ENCODE measurements around the gene ATG16L2.

DNA sequence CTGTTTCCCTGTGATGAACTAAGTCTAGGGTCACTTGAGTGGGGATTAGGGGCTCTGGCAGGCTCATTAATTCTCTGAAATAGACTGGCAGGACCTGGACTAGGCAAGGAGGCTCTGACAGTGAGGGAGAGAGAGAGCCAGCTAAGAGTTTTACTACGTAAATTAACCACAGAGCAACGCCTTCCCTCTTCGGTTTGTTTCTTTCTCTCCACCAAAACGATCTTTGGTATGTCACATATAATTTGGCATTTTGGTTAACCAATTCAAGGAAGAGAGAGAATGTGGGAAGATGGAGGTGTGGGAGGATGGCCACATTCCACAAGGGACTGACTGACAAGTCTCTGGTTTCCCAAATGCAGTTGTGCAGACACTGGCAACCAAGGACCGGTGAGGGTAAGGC lies 27.9 kb downstream of the ATG16L2 start:
- TF ChIP-seq POLR2A (IDR thresholded peaks at IDR 0.05; ENCODE audit: low read depth, low read length) (no peak), GATA2 (IDR thresholded peaks at IDR 0.05; ENCODE audit: insufficient read depth, insufficient read length, low read depth, low read length) (no peak), JUN (IDR thresholded peaks at IDR 0.05; ENCODE audit: borderline replicate concordance, insufficient read depth, insufficient read length, low read depth) (no peak), POLR2AphosphoS5 (IDR thresholded peaks at IDR 0.05; ENCODE audit: insufficient read depth, low read depth, low read length) (no peak)
- TF ChIP-seq, protein P1, sequence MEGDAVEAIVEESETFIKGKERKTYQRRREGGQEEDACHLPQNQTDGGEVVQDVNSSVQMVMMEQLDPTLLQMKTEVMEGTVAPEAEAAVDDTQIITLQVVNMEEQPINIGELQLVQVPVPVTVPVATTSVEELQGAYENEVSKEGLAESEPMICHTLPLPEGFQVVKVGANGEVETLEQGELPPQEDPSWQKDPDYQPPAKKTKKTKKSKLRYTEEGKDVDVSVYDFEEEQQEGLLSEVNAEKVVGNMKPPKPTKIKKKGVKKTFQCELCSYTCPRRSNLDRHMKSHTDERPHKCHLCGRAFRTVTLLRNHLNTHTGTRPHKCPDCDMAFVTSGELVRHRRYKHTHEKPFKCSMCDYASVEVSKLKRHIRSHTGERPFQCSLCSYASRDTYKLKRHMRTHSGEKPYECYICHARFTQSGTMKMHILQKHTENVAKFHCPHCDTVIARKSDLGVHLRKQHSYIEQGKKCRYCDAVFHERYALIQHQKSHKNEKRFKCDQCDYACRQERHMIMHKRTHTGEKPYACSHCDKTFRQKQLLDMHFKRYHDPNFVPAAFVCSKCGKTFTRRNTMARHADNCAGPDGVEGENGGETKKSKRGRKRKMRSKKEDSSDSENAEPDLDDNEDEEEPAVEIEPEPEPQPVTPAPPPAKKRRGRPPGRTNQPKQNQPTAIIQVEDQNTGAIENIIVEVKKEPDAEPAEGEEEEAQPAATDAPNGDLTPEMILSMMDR (IDR thresholded peaks at IDR 0.05; ENCODE audit: extremely low read depth in 1 of 2, insufficient read depth in 1 of 2, low read depth in 1 of 2, low read length in 2 of 2), result no peak

Measured in endothelial cell of umbilical vein (primary cell).